Activated CD8-positive, alpha-beta memory T cell treated with anti-CD3 and anti-CD28 coated beads for 48 hours (primary cell): Measurements from ENCODE around the gene CFAP74.

Experiments
- DNase-seq, 3 experiments: peaks; one replicate each; pipeline ENCODE4 v3.0.0-alpha.2; 2020; ENCODE audit warnings: low read depth in 2 of 3, low spot score in 2 of 3

CFAP74 gene

GRCh38 chr1:1969953-1970716 is 33.5 kb downstream of the CFAP74 start:
- no peak for DNase-seq

- DNase-seq: no peak
Observed at GRCh38 chr1:1969505-1969900, 34.1 kb downstream of the CFAP74 start.

- DNase-seq: no peak
Observed at GRCh38 chr1:1968767-1969504, 34.6 kb downstream of the CFAP74 start.

GRCh38 chr1:1967879-1968278 is 35.7 kb downstream of the CFAP74 start:
- no peak for DNase-seq

- DNase-seq: no peak
Observed at GRCh38 chr1:1967151-1967550, 36.4 kb downstream of the CFAP74 start.

- DNase-seq: no peak
Observed at GRCh38 chr1:1966071-1966740, 37.4 kb downstream of the CFAP74 start.

- no peak for DNase-seq
Observed at GRCh38 chr1:1965546-1965945, 38.0 kb downstream of the CFAP74 start.

- DNase-seq: no peak
Observed at GRCh38 chr1:1964811-1965210, 38.8 kb downstream of the CFAP74 start.

- no peak for DNase-seq
Observed at GRCh38 chr1:1963570-1963969, 40.0 kb downstream of the CFAP74 start.

GRCh38 chr1:1962752-1963151 is 40.8 kb downstream of the CFAP74 start:
- no peak for DNase-seq

GRCh38 chr1:1960480-1961196 is 42.9 kb downstream of the CFAP74 start:
- no peak for DNase-seq

- DNase-seq: peak; percentile 53 to 75 (median 67)
Observed at GRCh38 chr1:1959840-1960479, 43.6 kb downstream of the CFAP74 start.

- DNase-seq: no peak
Observed at GRCh38 chr1:1959459-1959839, 44.1 kb downstream of the CFAP74 start.

- DNase-seq: no peak
Observed at GRCh38 chr1:1958071-1958541, 45.5 kb downstream of the CFAP74 start.

GRCh38 chr1:1957533-1957961 is 46.0 kb downstream of the CFAP74 start:
- no peak for DNase-seq

- DNase-seq: no peak
Observed at GRCh38 chr1:1956586-1957532, 46.7 kb downstream of the CFAP74 start.

GRCh38 chr1:1956101-1956500 is 47.5 kb downstream of the CFAP74 start:
- no peak for DNase-seq

GRCh38 chr1:1955621-1956094 is 47.9 kb downstream of the CFAP74 start:
- DNase-seq: no peak

- DNase-seq: no peak
Observed at GRCh38 chr1:1954831-1955441, 48.6 kb downstream of the CFAP74 start.
